GM19467 (cell line): Measurements from ENCODE around the gene PTPRB.

Experiments
- ATAC-seq: cut with Tn5 transposase; IDR thresholded peaks from one replicate; pipeline ENCODE4 v1.9.1; 2021; ENCODE audit warnings: mild to moderate bottlenecking, moderate library complexity; ENCODE audit not compliant: unreplicated experiment

The PTPRB gene

DNA sequence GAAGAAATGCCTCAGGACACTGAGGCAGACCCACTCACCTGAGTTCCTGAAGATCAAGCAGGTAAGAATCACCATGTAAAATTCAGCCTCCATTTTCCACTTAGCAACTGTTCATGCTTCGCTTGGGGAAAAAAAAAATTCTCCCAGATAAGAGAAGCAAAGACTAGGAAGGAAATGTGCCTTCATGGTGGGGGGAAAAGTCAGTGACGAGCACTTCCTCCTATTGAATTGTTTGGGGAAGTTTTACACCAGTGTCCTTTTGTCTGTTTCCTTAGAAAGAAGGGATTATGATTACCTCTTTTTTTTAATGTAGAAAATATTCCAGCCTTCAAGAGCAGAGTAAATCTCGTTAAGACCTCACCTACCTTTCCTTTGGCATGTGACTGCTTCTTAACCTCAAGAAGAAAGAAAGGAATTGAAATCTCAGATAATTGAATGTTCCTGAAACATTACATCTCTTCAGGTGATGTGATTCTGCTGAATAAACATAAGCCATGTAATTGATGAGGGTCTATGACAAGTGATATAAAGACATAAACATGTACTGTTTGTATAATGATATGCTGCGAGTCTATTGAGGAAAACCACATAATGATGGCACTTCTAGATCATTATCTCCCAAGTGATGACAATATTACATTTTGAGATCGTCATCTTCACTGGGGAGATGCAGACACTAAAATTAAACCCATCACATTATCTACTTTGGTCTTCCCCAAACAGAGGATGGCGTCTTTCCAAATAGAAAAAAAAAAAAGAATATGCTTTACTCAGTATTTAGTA is at the start of gene PTPRB:
Gene PTPRB (minus strand): TSS at position 127 of the 783 bp plus-strand sequence. CDS start 34 bp downstream, at position 93.
- ATAC-seq = no peak

DNA sequence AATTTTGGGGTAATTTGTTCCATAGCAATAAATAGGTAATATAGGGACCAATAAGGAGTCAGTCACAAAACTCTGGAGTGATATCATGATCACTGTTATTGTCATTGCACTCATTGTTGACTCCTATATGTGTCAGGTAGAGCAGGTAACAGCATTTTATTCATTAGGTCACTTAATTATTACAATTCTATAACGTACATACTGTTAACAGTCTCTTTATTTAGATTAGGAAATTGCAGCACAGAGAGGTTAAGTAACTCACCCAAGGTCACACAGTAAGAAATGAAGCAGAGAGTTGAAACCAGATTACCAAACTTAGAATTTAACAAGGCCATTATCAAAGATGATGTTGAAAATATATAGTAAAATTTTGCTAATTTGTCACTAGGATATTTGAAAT is 49.7 kb upstream of the PTPRB start:
- no peak for ATAC-seq

DNA sequence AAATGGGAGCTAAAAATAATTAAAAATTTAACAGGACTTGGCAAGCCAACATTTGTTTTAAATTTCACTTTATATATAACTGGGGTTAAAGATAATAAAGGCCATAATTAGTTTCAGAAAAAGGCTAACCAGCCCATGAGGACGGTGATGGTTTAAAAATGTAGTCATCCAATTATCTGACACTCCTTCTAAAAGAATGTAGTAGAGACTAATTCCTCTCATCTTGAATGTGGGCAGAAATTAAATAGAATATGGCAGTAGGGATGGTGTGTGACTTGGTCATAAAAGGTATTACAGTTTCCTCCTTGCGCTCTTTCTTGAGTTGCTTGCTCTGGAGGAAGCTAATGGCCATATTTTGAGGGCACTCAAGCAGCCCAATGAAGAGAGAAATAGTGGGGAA is 49.1 kb upstream of the PTPRB start:
- ATAC-seq = no peak

DNA sequence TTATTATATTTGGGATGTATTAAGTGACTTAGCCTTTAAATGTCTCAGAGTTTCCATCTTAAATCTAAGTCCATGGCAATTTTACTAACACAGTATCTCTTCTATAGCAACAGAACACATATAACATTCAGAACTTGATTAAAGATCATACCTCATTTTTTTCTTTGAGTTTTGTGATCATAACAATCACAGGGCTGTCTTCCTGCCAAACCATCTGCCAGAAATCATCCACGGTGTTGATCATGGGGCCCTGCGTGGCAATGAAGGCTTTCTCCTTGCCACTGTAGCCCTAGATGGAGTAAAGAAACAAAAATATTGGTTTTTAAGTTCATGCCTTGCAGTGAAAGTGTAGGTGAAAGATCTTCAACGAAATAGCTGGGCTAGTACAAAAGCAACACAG is 46.7 kb upstream of the PTPRB start:
- ATAC-seq = no peak

DNA sequence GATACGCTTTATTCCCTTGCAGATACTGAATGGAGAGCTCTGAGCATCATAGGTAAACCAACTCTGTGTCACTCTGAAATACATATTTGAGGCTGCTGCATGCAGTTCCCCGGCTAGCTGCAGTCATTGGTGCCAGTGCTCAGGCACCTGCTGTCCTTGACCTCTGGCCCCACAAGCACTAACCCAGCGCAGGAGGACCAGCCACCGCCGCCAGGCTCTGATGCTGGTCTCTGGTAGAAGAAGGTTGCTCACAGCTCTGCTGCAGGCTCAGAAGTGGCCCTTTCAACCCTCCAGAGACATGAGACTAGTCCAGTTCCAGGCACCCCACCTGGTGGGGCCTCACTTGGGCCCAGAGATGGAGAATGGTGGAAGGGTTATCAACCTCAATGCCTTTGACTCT is 34.5 kb upstream of the PTPRB start:
- no peak for ATAC-seq

DNA sequence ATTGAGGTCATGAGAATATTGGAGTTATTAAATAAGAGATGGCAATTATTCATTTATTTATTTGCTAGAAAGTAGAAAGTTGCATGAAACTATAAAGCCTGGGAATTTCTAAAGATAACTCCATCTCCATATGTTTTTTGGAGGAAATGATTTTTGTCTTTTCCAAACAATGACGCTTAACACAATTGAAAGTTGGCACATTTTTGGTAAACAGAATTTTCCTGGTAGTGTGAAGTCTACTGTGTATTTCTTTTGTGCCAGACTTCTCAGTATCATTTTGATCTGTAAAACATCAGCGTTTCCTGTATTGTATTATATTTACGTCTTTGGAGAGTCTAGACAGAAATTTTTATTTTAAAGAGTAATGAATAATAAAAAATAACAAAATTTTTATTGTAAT is 33.7 kb upstream of the PTPRB start:
- no peak for ATAC-seq

DNA sequence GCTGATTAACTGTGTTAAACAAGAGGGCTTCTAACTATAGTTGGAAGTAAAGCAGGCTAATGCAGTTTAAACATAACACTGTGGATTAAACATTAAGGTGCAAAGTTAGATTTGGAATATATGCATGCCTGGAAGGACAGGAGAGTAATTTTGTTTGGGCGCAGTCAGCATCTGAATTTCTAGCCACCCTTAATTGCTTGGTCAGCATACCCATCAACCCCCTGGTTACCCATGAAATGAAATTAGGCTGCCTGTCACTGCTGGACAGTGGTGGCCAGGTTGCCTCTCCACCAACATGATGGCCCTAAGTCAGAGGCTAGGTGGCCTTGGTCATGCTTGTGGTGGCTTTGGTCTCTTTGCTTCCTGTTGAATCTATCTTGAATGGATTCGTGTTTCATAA is 30.0 kb upstream of the PTPRB start:
- no peak for ATAC-seq

DNA sequence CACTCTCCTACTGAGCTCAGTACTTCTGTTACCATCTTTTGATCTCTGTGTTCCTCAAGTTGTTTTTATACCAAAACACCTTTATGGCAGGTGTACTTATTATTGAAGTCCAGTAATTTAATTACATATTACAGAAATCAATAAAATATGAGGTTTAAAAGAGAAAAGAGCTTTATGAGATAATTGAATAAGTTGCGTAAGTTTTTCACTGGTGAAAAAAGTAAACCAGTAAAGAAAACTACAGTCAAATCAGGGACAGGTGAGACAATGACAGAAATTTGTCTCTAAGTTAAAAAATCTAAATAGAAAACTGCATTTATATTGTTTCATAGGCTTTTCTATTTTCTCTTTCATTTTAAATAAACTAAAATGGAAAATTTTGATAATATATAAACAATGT is 29.1 kb upstream of the PTPRB start:
- no peak for ATAC-seq

DNA sequence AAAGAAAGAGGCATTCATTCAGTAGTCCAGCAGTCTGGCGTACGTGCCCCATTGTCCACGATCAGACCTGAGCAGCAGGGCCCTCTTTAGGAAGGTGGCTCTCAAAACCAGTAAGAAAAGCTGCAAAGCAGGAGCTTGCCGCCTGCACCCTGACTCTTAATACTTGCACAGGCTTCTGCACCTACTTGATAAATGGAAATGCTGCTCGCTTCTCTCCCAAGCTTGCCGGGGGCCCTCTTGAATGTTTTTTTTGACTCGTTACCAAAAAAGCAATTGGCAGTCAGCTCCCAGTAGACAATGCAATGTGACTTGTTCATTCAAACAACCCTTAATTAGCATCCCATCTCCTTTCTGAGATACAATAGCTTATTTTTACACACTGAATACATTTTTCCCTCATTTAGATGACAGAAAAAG is 27.2 kb upstream of the PTPRB start:
- ATAC-seq = no peak

DNA sequence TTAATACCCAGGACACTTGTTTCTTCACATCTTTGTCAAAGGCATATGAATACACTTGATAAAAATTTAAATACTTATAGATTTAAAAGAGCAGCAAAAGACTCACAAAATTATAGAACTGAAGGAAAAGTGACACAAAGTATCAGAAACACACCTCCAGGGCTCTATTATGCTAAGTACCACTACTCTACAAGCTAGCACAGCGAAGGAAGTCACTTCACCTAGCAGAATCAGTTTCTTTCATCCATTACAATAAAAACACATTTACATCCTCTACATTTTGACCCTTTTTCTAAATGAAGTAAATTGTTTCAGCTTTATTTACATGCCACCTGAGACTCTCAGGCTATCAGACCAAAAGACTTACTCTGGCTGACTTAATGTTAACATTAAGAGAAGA is 26.6 kb upstream of the PTPRB start:
- ATAC-seq = no peak

DNA sequence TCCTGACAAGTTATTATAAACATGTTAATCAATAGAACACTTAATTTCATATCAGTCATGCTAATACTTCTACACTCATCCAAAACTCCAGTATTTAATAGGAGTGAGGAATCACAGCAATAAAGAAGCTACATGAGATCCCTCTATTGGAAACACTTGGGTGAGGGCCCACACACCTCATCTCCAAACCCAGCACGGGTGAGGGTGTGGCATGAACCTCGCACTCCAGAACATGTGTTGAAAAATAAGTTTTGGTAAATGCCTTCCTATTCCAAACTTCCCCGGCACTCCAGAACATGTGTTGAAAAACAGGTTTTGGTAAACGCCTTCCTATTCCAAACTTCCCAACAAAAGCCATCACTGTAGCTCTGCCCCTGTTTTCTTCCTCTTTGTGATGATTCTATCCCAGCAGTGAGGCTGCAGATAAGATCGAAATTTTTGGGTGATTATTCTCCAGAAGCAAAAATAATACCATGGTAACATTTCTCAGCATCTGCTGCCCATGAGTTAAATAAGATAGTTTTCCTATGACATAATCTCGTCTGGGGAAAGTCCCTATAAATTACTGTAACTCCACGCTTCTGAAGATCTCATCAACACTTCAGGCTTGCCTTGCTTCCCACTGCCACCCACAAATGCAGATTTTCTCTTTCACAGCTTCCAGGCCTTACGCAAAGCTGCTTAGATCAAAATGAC is 24.4 kb upstream of the PTPRB start:
- ATAC-seq = no peak

DNA sequence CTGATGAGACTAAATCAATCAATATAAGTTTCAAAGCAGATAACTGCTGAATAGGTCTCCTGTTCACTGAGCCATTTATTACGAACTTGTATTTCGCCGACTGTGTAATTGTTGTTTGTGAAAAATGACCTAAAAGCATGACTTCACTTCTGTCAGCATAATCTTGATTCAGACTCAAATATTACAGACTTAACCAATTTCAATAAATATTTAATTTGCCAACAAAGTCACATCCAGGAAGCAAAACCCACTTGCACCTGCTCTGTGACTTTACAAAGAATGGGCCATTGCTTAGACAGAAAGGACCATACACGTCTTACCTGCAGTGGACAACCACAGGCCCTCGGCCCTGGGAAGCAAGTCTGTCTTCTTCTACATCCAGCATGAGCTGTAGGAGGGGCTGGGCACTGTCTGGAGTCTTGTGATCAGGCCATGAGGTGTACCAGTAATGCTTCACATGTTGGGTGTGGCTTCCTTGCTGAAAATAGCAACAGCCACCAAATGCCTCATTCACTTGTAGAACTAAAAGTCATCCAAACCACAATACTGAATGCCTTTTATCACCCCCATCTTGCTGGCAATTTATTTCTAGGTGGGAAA is 23.5 kb upstream of the PTPRB start:
- no peak for ATAC-seq

DNA sequence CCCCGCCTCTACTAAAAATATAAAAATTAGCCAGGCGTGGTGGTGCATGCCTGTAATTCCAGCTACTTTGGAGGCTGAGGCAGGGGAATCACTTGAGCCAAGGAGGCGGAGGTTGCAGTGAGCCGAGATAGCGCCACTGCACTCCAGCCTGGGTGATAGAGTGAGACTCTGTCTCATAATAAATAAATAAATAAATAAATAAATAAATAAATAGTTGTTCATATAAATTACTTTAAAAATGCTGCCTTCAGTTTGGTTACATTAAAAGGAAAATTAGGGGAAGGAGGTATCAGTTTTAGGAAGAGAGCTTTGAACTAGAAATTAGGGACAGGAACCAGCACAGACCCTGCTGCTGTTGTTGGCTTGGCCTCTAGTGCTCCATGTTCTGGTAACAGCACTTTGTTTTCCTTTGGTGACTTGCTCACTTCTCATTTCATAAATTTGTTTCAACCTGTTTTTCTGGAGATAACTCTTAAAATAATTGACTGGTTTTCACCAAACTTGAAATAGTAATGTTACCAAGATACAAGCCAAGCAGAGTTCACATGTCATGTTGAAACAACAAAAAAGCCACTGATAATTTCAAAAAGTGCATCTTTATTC is 22.9 kb upstream of the PTPRB start:
- no peak for ATAC-seq

DNA sequence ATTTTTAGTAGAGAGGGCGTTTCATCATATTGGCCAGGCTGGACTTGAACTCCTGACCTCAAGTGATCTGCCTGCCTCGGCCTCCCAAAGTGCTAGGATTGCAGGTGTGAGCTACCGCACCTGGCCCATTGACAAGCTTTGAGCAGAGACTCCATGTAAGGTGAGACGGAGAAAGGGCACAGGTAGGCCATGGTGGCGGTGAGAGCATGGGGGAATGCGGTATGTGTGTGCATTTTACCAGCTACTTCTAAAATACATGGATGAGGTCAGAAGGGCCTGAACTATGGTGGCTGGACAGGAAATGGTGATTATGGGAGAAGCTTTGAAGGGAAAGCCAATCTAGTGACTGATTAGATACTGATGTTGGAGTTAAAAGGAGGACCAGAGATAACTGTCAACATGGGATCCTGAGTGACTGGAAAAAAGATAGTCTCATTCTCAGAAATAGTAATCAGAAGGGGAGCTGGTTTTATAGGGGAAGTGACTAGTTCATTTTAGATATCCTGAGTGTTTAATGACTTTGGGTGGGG is 21.9 kb upstream of the PTPRB start:
- no peak for ATAC-seq

DNA sequence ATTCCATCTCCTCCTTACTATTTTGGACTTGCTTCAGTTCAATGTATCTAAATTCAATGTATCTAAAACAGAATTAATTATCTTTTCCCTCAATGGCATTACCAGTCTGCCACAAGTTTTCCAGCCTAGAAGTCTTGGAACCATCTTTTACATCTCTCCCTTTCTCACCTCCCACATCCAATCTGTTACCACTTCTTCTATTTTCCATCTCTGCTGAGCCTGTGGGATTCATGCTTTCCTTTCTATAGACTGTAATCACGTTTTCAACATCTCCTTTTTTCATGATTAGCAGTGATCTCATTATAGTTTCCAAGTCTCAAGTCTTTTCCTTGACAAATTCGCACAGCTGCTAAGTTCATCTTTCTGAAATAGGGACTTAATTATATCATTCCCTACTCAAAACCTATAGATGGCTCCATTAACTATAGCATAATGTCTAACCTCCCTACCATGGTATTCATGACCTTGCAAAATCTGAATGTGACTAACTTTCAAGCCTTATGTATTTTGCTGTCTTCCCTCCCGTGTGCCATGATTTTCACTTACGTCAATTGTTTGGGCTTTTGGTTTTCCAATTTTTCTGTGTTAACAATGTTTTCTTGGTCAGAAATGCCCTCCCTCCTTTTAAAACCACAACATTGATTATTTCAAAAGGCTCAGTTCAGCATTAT is 20.5 kb upstream of the PTPRB start:
- ATAC-seq = no peak

DNA sequence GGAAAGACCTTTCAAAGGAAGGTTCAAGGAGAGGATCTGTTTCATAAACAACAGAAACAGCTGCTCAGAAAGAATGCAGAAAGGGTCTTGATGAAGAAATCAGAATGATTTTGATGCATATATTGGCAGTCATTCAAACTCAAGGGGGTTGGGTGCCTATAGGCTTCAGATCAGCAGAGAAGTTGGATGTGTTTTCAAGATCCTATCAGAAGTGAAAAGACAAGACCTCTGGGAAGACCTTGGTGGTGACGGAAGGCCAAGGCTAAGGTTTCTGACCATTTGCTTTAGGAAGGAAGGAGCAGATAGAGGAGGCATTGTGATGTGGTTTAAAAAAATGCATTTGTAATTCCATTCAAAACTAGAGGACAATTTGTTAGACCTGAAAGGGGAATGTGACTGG is 15.2 kb upstream of the PTPRB start:
- ATAC-seq = no peak

DNA sequence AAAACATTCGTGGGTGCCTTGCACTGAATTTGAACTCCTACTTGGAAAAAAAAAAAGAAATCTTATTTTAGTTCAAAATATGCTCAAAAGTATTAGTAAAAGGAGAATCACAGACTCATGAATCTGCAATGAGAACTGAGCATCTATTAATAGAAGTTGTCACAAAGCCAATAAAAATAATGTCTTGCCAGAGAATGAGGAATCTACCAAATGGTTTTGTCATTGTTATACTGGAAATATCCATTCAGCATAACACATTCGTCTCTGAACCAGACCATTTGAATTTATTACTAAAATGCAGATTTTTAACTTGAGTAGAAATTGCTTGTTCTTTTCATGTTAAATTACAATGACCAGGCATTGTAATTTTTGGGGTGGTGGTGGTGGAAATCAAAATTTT is 11.6 kb upstream of the PTPRB start:
- ATAC-seq = no peak

DNA sequence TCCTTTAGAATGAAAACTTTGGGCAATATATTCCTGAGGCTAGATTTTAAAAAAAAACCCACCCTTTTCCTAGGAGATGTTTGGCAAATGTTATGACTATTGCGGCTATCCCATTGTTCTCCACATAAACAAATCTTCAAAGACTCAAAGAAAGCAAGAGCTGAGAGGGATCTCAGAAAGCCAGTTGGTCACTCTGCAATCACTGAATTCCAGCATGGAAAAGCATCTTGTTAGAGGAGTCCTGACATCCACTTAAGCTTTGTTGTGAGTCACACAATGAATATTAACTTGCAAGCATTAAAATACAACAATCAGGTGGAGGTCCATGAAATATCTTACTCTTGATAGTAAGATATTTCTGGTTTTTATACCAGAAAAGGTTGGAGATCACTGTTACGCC is 11.0 kb upstream of the PTPRB start:
- ATAC-seq = no peak

DNA sequence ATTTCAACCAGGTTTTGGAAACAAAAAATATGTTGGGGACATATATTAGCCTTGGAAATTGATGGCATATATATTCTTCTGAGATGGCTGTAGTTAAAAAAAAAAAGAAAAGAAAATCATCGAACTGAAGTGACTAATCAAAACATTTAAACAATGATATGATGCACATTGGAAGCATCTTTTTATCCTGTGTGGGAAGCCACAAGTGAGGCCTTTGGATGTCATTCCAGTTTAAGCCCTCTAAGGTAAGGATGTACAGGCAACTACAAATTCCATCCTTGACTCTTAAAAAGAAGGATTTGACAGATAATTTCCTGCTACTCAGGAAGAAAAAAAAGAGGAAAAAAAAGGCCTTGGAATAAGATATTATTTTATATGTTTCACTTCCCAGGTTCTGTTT is 9.6 kb upstream of the PTPRB start:
- no peak for ATAC-seq

DNA sequence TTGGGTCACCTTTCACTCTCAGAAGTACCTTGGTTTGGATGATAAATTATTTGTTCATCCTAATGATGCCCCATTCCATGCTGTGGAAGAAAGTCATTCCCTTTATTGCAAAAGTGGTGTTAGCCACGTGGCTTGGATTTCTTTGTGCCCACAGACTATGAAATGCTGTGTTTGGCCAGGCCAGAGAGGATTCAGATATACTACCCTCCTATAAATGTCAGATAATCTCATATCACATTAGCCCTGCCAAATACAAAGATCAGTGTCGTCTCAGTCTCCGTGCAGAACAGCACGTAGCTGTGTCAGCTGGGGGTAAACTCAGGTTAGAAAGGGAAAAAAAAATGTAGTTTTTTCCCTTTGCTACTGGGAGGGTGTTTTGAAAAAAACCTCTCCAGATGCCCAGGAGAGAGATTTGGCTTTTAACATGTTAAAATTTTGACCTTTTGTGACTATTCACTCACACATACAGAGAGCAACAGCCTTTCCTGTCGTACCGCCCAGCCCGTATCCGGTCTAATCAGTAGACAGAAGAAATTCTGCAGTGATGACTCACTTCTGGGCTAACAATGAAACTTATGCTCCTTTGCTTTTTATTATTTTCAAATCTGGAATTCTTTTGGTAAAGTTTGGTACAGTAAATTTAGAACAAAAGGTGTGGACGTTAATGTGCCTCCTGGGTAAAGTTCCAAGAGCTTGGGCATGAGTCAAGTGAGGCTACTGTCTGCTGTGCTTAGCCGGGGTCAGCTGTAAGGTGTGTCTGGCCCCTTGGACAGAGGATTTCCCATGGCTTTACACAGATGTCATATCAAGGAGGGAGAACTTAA is 8.5 kb upstream of the PTPRB start:
- ATAC-seq = no peak
